Mucosa of descending colon (tissue), 3 donors: ENCODE results near the gene ST6GALNAC6. TPM values are rescaled to one million over a fixed set of nuclear protein-coding genes. Genes with fewer than 3 reads are reported as not detected.

Experiments
- ATAC-seq: fragments of 200-7000 bp; cut with Tn5 transposase; one replicate; pipeline ENCODE4 v1.9.1; 2020; ENCODE audit warnings: mild to moderate bottlenecking, moderate library complexity
- DNase-seq, 3 donors: peaks; one replicate each; pipeline ENCODE4 v3.0.0-alpha.2; 2020
- H3K36me3 ChIP-seq: fragments of 200-600 bp; one replicate; pipeline ENCODE4 v1.8.0; 2021; ENCODE audit warnings: low read depth, mild to moderate bottlenecking
- H3K4me1 ChIP-seq: fragments of 200-600 bp; one replicate; pipeline ENCODE4 v1.8.0; 2021; ENCODE audit warnings: low read depth, mild to moderate bottlenecking
- H3K4me3 ChIP-seq: fragments of 200-600 bp; one replicate; pipeline ENCODE4 v1.8.0; 2021; ENCODE audit warnings: mild to moderate bottlenecking
- H3K9me3 ChIP-seq: fragments of 200-600 bp; one replicate; pipeline ENCODE4 v1.8.0; 2021; ENCODE audit warnings: mild to moderate bottlenecking
- CTCF ChIP-seq: fragments of 200-600 bp; IDR thresholded peaks from one replicate; pipeline ENCODE4 v1.8.0; 2022; ENCODE audit warnings: antibody characterized with exemption, mild to moderate bottlenecking
- intact Hi-C, 2 donors: fragments of 100-400 bp; cut with DNase I in 1 of 2; cut with micrococcal nuclease in 1 of 2; formaldehyde crosslinking; loops; one replicate each; pipeline versions ENCODE4 v1.11.0 to v1.11.1; 2022; cut with DNase I, micrococcal nuclease
- total RNA-seq, 3 donors: library from RNA; stranded (reverse); fragmentation: NEBNext Ultra II Directional in 2 of 3; extraction: Animal tissue kit (Norgen Biotek cat#: 25700) in 2 of 3; gene quantifications; one replicate each; pipeline versions ENCODE4 v1.2.1 to v1.2.4, GENCODE V29; 2021 to 2023
- donor health status: DM: no; HTN: no; CAD: no; lungs with moderate emphysema.
- donor health status: DM: no; HTN: no; CAD: no.
- donor health status: DM: no; HTN: yes; CAD: no.

The ST6GALNAC6 gene
- total RNA-seq, 3 donors from 2014 or later: 121 to 266 (median 175) TPM

- H3K36me3 ChIP-seq: peaks cover 16% of the 10 kb centered on the region
- H3K4me1 ChIP-seq: peaks cover 26% of the 10 kb centered on the region
- no peak for TF ChIP-seq CTCF
- DNase-seq (no peak), ATAC-seq (no peak)
- no peak overlapping the region for H3K4me3 ChIP-seq
- peaks cover 17% of the 10 kb centered on the region for H3K9me3 ChIP-seq
- intact Hi-C loops: no loop called here
Observed at GRCh38 chr9:127896395-127897192, 2.8 kb downstream of the ST6GALNAC6 start.

GRCh38 chr9:127895811-127896210, 3.6 kb downstream of the ST6GALNAC6 start:
- peaks cover 17% of the 10 kb centered on the region for H3K9me3 ChIP-seq
- no peak for TF ChIP-seq CTCF
- H3K4me3 ChIP-seq: no peak overlapping the region
- DNase-seq (no peak), ATAC-seq (no peak)
- peaks cover 18% of the 10 kb centered on the region for H3K4me1 ChIP-seq
- peaks cover 16% of the 10 kb centered on the region for H3K36me3 ChIP-seq
- intact Hi-C loops: no loop called here

- H3K36me3 ChIP-seq: peaks cover 16% of the 10 kb centered on the region
- H3K4me1 ChIP-seq: peaks cover 5% of the 10 kb centered on the region
- DNase-seq: no peak
- H3K4me3 ChIP-seq: no peak overlapping the region
- intact Hi-C loops: no loop called here
- no peak for ATAC-seq
- no peak for TF ChIP-seq CTCF
- peaks cover 17% of the 10 kb centered on the region for H3K9me3 ChIP-seq
Observed at GRCh38 chr9:127893392-127893791, 6.0 kb downstream of the ST6GALNAC6 start.

- Histone ChIP-seq H3K36me3 (peaks cover 16% of the 10 kb centered on the region), H3K4me3 (no peak overlapping the region), H3K4me1 (peaks cover 3% of the 10 kb centered on the region), H3K9me3 (peaks cover 17% of the 10 kb centered on the region)
- intact Hi-C loops: no loop called here
- no peak for TF ChIP-seq CTCF
- DNase-seq (no peak), ATAC-seq (no peak)
Observed at GRCh38 chr9:127892831-127893230, 6.6 kb downstream of the ST6GALNAC6 start.

- DNase-seq: no peak
- no peak overlapping the region for H3K4me3 ChIP-seq
- peaks cover 17% of the 10 kb centered on the region for H3K9me3 ChIP-seq
- no peaks in the 10 kb centered on the region for H3K4me1 ChIP-seq
- intact Hi-C loops: no loop called here
- peaks cover 27% of the 10 kb centered on the region for H3K36me3 ChIP-seq
- no peak for ATAC-seq
- TF ChIP-seq CTCF: no peak
Observed at GRCh38 chr9:127890053-127890452, 9.3 kb downstream of the ST6GALNAC6 start.
